ENCODE results near the gene MAD1L1. TPM values are rescaled to one million over a fixed set of nuclear protein-coding genes. Genes with fewer than 3 reads are reported as not detected.

The MAD1L1 gene
- polyA plus RNA-seq, 4 donors = 12.3 to 21.7 (median 18.1) TPM

GRCh38 chr7:1957471-1958225 lies 275.1 kb downstream of the MAD1L1 start:
- Histone ChIP-seq H3K4me3 (ENCODE audit: low read depth in 1 of 3, low read length in 3 of 3) (no peak overlapping the region), H3K27me3 (ENCODE audit: control insufficient read depth in 3 of 3, insufficient read depth in 3 of 3, low read length in 3 of 3) (no peaks in the 10 kb centered on the region), H3K9me3 (ENCODE audit: control insufficient read depth in 2 of 2, insufficient read depth in 1 of 2, low read depth in 1 of 2, low read length in 1 of 2) (peaks cover 0 to 5% of the 10 kb centered on the region in 2 donors), H3K27ac (ENCODE audit: low read depth in 1 of 3, low read length in 2 of 3) (no peak overlapping the region), H3K4me1 (ENCODE audit: control insufficient read depth in 3 of 3, insufficient read depth in 2 of 3, low read depth in 1 of 3, low read length in 2 of 3) (no peaks in the 10 kb centered on the region), H3K36me3 (ENCODE audit: control insufficient read depth in 3 of 3, insufficient read depth in 2 of 3, low read depth in 1 of 3, low read length in 3 of 3) (peaks cover 0 to 24% (median 0%) of the 10 kb centered on the region in 3 donors)
- no peak for DNase-seq
- no peak for FAIRE-seq
- WGBS, 3 donors = 89 to 91% (median 91%) methylated on average over 28 of the region's 28 CpGs

GRCh38 chr7:1956611-1957470 lies 275.9 kb downstream of the MAD1L1 start:
- DNase-seq = no peak
- H3K27me3 ChIP-seq (ENCODE audit: control insufficient read depth in 3 of 3, insufficient read depth in 3 of 3, low read length in 3 of 3) = no peaks in the 10 kb centered on the region
- H3K27ac ChIP-seq (ENCODE audit: low read depth in 1 of 3, low read length in 2 of 3) = no peak overlapping the region
- peaks cover 0 to 24% (median 0%) of the 10 kb centered on the region in 3 donors for H3K36me3 ChIP-seq (ENCODE audit: control insufficient read depth in 3 of 3, insufficient read depth in 2 of 3, low read depth in 1 of 3, low read length in 3 of 3)
- WGBS, 3 donors = 92 to 94% (median 93%) methylated on average over 30 of the region's 30 CpGs
- peaks cover 0 to 1% of the 10 kb centered on the region in 2 donors for H3K9me3 ChIP-seq (ENCODE audit: control insufficient read depth in 2 of 2, insufficient read depth in 1 of 2, low read depth in 1 of 2, low read length in 1 of 2)
- no peak for FAIRE-seq
- no peak overlapping the region for H3K4me3 ChIP-seq (ENCODE audit: low read depth in 1 of 3, low read length in 3 of 3)
- no peaks in the 10 kb centered on the region for H3K4me1 ChIP-seq (ENCODE audit: control insufficient read depth in 3 of 3, insufficient read depth in 2 of 3, low read depth in 1 of 3, low read length in 2 of 3)

DNA sequence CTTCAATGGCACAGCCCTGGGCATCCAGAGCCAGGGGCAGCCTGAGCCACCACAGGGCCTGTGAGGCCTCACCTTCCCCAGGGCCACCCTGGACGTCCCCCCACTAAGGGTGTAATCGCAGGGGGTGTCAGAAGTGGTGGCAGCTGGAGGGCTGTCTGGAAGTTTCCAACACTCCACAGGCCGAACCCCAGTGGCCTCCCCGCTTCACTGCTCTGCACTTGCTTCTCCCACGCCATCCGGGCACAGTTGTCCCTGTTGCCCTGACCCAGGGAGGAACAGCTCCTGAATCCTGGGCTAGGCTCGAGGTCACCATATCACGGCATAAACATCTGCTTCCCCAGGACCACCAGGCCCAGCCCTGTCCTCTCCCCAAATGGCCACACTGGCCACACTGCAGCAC lies 276.6 kb downstream of the MAD1L1 start:
- 90 to 94% (median 91%) methylated on average over 8 of the region's 8 CpGs for WGBS, 3 donors

GRCh38 chr7:1954366-1955004 lies 278.3 kb downstream of the MAD1L1 start:
- 86 to 91% (median 89%) methylated on average over 22 of the region's 22 CpGs for WGBS, 3 donors
- Histone ChIP-seq H3K4me3 (ENCODE audit: low read depth in 1 of 3, low read length in 3 of 3) (no peak overlapping the region), H3K27ac (ENCODE audit: low read depth in 1 of 3, low read length in 2 of 3) (no peak overlapping the region), H3K4me1 (ENCODE audit: control insufficient read depth in 3 of 3, insufficient read depth in 2 of 3, low read depth in 1 of 3, low read length in 2 of 3) (no peaks in the 10 kb centered on the region), H3K9me3 (ENCODE audit: control insufficient read depth in 2 of 2, insufficient read depth in 1 of 2, low read depth in 1 of 2, low read length in 1 of 2) (no peaks in the 10 kb centered on the region), H3K36me3 (ENCODE audit: control insufficient read depth in 3 of 3, insufficient read depth in 2 of 3, low read depth in 1 of 3, low read length in 3 of 3) (peaks cover 0 to 31% (median 0%) of the 10 kb centered on the region in 3 donors), H3K27me3 (ENCODE audit: control insufficient read depth in 3 of 3, insufficient read depth in 3 of 3, low read length in 3 of 3) (no peaks in the 10 kb centered on the region)
- DNase-seq (no peak), FAIRE-seq (no peak)

More for the DNA sequence above, 276.6 kb downstream of the MAD1L1 start:
- DNase-seq (no peak), FAIRE-seq (no peak)
- H3K27me3 ChIP-seq (ENCODE audit: control insufficient read depth in 3 of 3, insufficient read depth in 3 of 3, low read length in 3 of 3) = no peaks in the 10 kb centered on the region
- H3K4me3 ChIP-seq (ENCODE audit: low read depth in 1 of 3, low read length in 3 of 3) = no peak overlapping the region
- H3K27ac ChIP-seq (ENCODE audit: low read depth in 1 of 3, low read length in 2 of 3) = no peak overlapping the region
- H3K4me1 ChIP-seq (ENCODE audit: control insufficient read depth in 3 of 3, insufficient read depth in 2 of 3, low read depth in 1 of 3, low read length in 2 of 3) = no peaks in the 10 kb centered on the region
- peaks cover 0 to 26% (median 0%) of the 10 kb centered on the region in 3 donors for H3K36me3 ChIP-seq (ENCODE audit: control insufficient read depth in 3 of 3, insufficient read depth in 2 of 3, low read depth in 1 of 3, low read length in 3 of 3)
- no peaks in the 10 kb centered on the region for H3K9me3 ChIP-seq (ENCODE audit: control insufficient read depth in 2 of 2, insufficient read depth in 1 of 2, low read depth in 1 of 2, low read length in 1 of 2)

GRCh38 chr7:1953199-1954190 lies 279.2 kb downstream of the MAD1L1 start:
- H3K27me3 ChIP-seq (ENCODE audit: control insufficient read depth in 3 of 3, insufficient read depth in 3 of 3, low read length in 3 of 3) = no peaks in the 10 kb centered on the region
- no peaks in the 10 kb centered on the region for H3K4me1 ChIP-seq (ENCODE audit: control insufficient read depth in 3 of 3, insufficient read depth in 2 of 3, low read depth in 1 of 3, low read length in 2 of 3)
- no peak for FAIRE-seq
- no peak for DNase-seq
- 94% methylated on average over 43 to 45 of the region's 45 CpGs for WGBS, 3 donors
- H3K9me3 ChIP-seq (ENCODE audit: control insufficient read depth in 2 of 2, insufficient read depth in 1 of 2, low read depth in 1 of 2, low read length in 1 of 2) = no peaks in the 10 kb centered on the region
- peaks cover 0 to 31% (median 0%) of the 10 kb centered on the region in 3 donors for H3K36me3 ChIP-seq (ENCODE audit: control insufficient read depth in 3 of 3, insufficient read depth in 2 of 3, low read depth in 1 of 3, low read length in 3 of 3)
- H3K4me3 ChIP-seq (ENCODE audit: low read depth in 1 of 3, low read length in 3 of 3) = no peak overlapping the region
- no peak overlapping the region for H3K27ac ChIP-seq (ENCODE audit: low read depth in 1 of 3, low read length in 2 of 3)

GRCh38 chr7:1952781-1953180 lies 280.0 kb downstream of the MAD1L1 start:
- DNase-seq (no peak), FAIRE-seq (no peak)
- Histone ChIP-seq H3K36me3 (ENCODE audit: control insufficient read depth in 3 of 3, insufficient read depth in 2 of 3, low read depth in 1 of 3, low read length in 3 of 3) (peaks cover 0 to 29% (median 0%) of the 10 kb centered on the region in 3 donors), H3K4me3 (ENCODE audit: low read depth in 1 of 3, low read length in 3 of 3) (no peak overlapping the region), H3K27me3 (ENCODE audit: control insufficient read depth in 3 of 3, insufficient read depth in 3 of 3, low read length in 3 of 3) (no peaks in the 10 kb centered on the region), H3K4me1 (ENCODE audit: control insufficient read depth in 3 of 3, insufficient read depth in 2 of 3, low read depth in 1 of 3, low read length in 2 of 3) (no peaks in the 10 kb centered on the region), H3K27ac (ENCODE audit: low read depth in 1 of 3, low read length in 2 of 3) (no peak overlapping the region), H3K9me3 (ENCODE audit: control insufficient read depth in 2 of 2, insufficient read depth in 1 of 2, low read depth in 1 of 2, low read length in 1 of 2) (no peaks in the 10 kb centered on the region)
- WGBS, 3 donors = 91 to 97% (median 97%) methylated on average over 15 of the region's 15 CpGs

GRCh38 chr7:1952169-1952760 lies 280.5 kb downstream of the MAD1L1 start:
- 92 to 97% (median 95%) methylated on average over 27 to 28 of the region's 28 CpGs for whole genome bisulfite sequencing, 3 donors
- H3K27ac ChIP-seq (ENCODE audit: low read depth in 1 of 3, low read length in 2 of 3) = no peak overlapping the region
- FAIRE-seq (no peak), DNase-seq (no peak)
- H3K9me3 ChIP-seq (ENCODE audit: control insufficient read depth in 2 of 2, insufficient read depth in 1 of 2, low read depth in 1 of 2, low read length in 1 of 2) = no peaks in the 10 kb centered on the region
- H3K4me1 ChIP-seq (ENCODE audit: control insufficient read depth in 3 of 3, insufficient read depth in 2 of 3, low read depth in 1 of 3, low read length in 2 of 3) = no peaks in the 10 kb centered on the region
- H3K4me3 ChIP-seq (ENCODE audit: low read depth in 1 of 3, low read length in 3 of 3) = no peak overlapping the region
- H3K36me3 ChIP-seq (ENCODE audit: control insufficient read depth in 3 of 3, insufficient read depth in 2 of 3, low read depth in 1 of 3, low read length in 3 of 3) = peaks cover 0 to 27% (median 0%) of the 10 kb centered on the region in 3 donors
- no peaks in the 10 kb centered on the region for H3K27me3 ChIP-seq (ENCODE audit: control insufficient read depth in 3 of 3, insufficient read depth in 3 of 3, low read length in 3 of 3)
